GM20431 (cell line): ENCODE data around the gene PRKAA1.

ENCODE experiments used
- in situ Hi-C: fragments of 300-500 bp; cut with MseI, MboI; formaldehyde crosslinking; loops from one replicate; pipeline ENCODE4 v1.15.0; 2020; ENCODE audit warnings: low sequenced_read_pairs; ENCODE audit not compliant: unreplicated experiment

PRKAA1 gene

DNA sequence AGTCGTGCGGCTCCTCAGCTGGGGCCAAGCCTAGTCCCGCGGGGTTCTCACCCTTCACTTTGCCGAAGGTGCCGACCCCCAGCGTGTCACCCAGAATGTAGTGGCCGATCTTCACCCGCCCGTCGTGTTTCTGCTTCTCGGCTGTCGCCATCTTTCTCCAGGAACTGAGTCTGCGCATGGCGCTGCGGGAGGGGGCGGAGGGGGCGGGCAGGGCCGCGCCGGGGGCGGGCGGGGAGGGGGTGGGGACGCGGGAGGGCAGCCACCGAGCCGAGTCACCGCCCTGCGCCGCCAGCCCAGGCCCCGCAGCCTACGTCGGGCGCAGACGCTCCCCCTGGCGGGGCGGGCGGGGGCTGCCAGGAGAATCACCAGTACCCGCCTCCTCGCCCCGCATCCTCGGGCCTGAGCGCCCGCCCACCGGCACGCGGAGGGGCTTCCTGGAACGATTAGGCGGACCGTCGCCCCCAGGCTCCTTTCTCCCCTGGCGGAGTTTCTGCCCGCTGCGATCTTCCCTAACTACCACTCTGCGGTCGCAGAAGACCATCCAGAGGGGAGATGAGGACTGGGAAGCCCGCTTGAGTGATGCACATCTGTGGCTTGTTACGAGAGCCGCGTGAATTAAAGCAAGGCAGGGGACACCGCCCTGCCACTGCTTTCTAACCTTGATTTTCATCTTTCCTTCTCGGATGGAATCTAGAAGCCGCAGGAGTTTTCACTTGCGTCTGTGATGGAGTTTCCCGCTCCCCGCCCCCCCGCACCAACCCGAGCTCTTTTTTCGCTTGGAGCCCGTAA lies at the start of gene PRKAA1:
Gene PRKAA1 (minus strand): TSS at position 363 of the 789 bp plus-strand sequence. CDS start 185 bp downstream, at position 178.
- in situ Hi-C loops: no loop called here

- in situ Hi-C loops: no loop called here
Measured at GRCh38 chr5:40847525-40847924, 49.4 kb upstream of the PRKAA1 start.

- in situ Hi-C loops: no loop called here
Measured at GRCh38 chr5:40846371-40846770, 48.2 kb upstream of the PRKAA1 start.

DNA sequence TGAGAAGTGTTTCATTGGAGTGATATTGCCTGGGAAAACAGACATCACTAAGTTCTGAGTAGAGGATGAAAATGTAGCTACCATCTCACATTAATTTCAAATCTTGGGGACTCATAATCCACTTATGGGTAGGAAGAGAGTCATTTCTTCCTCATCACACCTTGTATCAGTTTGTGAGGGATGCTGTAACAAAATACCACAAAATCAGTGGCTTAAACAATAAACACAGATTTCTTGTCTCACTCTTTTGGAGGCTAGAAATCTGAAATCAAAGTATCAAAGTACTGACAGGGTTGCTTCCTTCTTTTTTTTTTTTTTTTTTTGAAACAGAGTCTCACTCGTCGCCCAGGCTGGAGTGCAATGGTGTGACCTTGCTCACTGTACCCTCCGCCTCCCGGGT lies 46.4 kb upstream of the PRKAA1 start:
- in situ Hi-C loops: no loop called here

DNA sequence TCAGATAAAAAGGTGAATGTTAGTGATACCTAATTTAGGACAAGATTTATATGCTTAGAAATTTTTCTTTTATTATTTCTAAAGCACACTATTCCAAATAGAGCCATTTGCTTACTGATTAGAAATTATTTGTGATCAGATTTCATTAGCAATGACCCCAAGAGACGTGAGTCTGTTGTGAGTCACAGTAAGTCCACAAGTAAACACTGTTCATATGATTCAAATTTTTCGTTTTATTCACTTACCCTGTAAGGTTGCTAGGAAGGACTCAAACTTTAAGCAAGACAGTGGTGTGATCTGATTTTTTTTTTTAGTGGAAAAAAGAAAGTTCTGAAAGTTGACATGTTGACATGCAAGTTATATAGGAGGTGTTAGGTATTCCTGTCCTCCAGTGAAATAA lies 44.2 kb upstream of the PRKAA1 start:
- in situ Hi-C loops: no loop called here

GRCh38 chr5:40841068-40841805 lies 43.1 kb upstream of the PRKAA1 start, which contains the start of gene CARD6:
CARD6 (plus strand) TSS chr5:40841367; CDS start chr5:40841383, 16 bp downstream.
- in situ Hi-C loops: no loop called here

GRCh38 chr5:40838086-40838485 lies 39.9 kb upstream of the PRKAA1 start:
- in situ Hi-C loops: no loop called here

DNA sequence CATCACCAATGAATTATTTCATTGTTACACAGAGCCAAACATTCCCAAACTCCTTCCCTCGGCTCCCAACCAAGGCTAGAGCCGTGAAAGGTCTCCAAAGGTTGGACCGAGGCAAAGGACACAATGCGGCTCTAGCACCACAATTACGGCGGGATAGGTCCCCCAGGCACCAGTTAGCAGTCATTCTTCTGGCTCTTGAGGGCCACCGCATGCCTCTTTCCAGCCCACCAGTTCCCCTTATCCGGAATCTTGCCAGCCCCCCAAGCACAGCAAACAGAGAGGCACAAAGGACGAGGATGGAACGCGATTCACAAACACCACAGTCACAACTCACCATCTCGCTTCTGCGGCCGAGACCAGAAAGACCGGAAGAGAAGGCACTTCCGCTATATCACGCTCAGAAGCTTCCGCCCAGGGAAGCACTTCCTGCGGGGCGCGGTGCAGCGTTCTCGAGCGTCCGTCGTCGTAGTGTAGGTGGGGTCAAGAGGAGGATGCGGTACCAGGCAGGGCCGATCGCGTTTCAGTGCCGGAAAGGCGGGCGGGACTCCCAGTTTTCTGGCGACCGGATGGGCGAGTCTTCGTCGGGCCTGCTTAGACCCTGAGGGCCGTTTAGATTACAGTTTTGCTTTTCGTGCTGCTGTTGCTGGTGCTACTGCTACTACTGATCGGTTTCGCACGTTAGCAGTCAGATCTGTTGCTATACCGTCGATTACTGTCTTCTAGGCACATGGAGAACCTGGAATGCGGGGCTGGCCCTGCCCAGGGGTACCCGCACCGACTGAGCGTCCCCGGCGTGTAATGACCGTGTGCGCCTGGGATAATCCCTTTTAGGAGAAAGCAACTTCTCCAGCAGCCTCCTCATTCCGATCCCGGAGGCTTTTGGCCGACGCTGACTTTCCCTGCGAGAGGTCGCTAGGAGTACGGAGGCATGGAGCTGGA lies 36.9 kb upstream of the PRKAA1 start, which contains the start of gene RPL37:
Gene RPL37 (minus strand): TSS at position 374 of the 939 bp plus-strand sequence. CDS start 37 bp downstream, at position 337.
- in situ Hi-C loops: no loop called here

GRCh38 chr5:40834391-40834848 lies 36.2 kb upstream of the PRKAA1 start:
- in situ Hi-C loops: no loop called here

DNA sequence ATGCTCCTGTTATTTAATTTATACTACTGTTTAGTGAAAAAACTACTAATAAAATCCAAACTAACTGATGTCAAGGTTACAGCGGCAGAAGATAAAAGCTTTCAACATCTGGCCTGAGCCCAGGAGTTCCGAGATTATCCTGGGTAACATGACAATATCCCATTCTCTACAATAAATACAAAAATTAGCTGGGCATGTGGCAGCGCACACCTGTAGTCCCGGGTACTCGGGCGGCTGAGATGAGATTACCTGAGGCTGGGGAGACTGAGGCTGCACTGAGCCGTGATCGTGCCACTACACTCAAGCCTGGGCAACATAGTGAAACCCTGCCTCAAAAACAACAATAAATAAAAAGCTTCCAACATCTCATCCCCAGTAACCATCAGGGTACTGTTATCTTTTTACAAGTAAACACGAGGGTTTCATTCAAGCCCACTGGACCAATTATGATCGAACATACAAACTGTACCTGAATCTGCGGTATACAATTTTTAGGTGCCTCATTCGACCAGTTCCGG lies 35.6 kb upstream of the PRKAA1 start:
- in situ Hi-C loops: no loop called here

- in situ Hi-C loops: no loop called here
Measured at GRCh38 chr5:40832345-40832744, 34.2 kb upstream of the PRKAA1 start.

GRCh38 chr5:40831346-40832210 lies 33.4 kb upstream of the PRKAA1 start:
- in situ Hi-C loops: no loop called here

DNA sequence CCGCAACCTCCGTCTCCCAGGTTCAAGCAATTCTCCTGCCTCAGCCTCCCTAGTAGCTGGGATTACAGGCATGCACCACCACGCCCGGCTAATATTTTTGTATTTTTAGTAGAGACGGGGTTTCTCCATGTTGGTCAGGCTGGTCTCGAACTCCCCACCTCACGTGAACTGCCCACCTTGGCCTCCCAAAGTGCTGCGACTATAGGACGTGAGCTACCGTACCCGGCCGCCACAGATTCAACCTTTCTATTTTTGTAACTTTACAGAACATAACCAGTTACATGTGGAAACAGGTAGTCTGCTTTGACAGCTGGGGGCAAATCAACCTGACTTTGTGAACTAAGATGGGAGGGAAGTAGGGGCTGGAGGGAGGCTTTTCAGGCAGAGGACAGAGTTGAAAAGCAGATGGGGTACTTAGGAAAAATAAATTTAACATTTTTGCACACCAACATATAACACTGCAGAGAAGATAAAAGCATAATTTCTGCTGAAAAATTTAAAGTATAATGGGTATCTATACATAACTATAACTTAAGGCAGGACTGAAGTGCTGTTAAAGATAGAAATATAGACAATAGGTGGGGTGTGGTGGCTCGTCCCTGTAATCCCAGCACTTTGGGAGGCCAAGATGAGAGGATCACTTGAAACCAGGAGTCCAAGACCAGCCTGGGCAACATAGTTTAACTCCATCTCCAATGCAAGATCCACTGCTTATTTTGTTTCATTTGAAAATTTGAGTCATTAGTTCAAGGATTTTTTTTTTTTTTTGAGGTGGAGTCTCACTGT lies 31.8 kb upstream of the PRKAA1 start:
- in situ Hi-C loops: no loop called here

- in situ Hi-C loops: no loop called here
Measured at GRCh38 chr5:40828690-40829661, 30.8 kb upstream of the PRKAA1 start.

GRCh38 chr5:40828021-40828631 lies 30.0 kb upstream of the PRKAA1 start:
- in situ Hi-C loops: no loop called here

- in situ Hi-C loops: no loop called here
Measured at GRCh38 chr5:40827188-40827977, 29.2 kb upstream of the PRKAA1 start.
